Smooth muscle cell (in vitro differentiated cells): ENCODE results near the gene PRXL2A. TPM values are rescaled to one million over a fixed set of nuclear protein-coding genes. Genes with fewer than 3 reads are reported as not detected.

ENCODE experiments used
- DNase-seq: peaks from one replicate; lab custom pipeline; 2025; ENCODE audit not compliant: unreplicated experiment; lab: John Stamatoyannopoulos, UW
- H2AFZ ChIP-seq: fragments of 200-600 bp; sonication (generic); 2 replicates; pipeline ENCODE4 v1.6.0; 2016; ENCODE audit warnings: antibody characterized with exemption, low read depth, mild to moderate bottlenecking
- H3F3A ChIP-seq: fragments of 200-600 bp; sonication (generic); 2 replicates; pipeline ENCODE4 v1.6.0; 2017; ENCODE audit warnings: antibody characterized with exemption, low read depth
- H3K27ac ChIP-seq: fragments of 200-600 bp; sonication (generic); 2 replicates; pipeline ENCODE4 v1.5.1; 2016; ENCODE audit warnings: low read depth, mild to moderate bottlenecking
- H3K27me3 ChIP-seq: fragments of 200-600 bp; sonication (generic); 2 replicates; pipeline ENCODE4 v1.6.1; 2016; ENCODE audit warnings: low read depth, mild to moderate bottlenecking
- H3K36me3 ChIP-seq: fragments of 200-600 bp; sonication (generic); 2 replicates; pipeline ENCODE4 v1.5.1; 2016; ENCODE audit warnings: low read depth
- H3K4me1 ChIP-seq: fragments of 200-600 bp; sonication (generic); 2 replicates; pipeline ENCODE4 v1.5.1; 2016; ENCODE audit warnings: low read depth
- H3K4me2 ChIP-seq: fragments of 200-600 bp; sonication (generic); 2 replicates; pipeline ENCODE4 v1.6.0; 2016; ENCODE audit warnings: mild to moderate bottlenecking
- H3K4me3 ChIP-seq: fragments of 200-600 bp; sonication (generic); 2 replicates; pipeline ENCODE4 v1.5.1; 2016; ENCODE audit warnings: mild to moderate bottlenecking
- H3K79me2 ChIP-seq: fragments of 200-600 bp; sonication (generic); 2 replicates; pipeline ENCODE4 v1.6.0; 2016; ENCODE audit warnings: low read depth, mild to moderate bottlenecking
- H3K9ac ChIP-seq: fragments of 200-600 bp; sonication (generic); 2 replicates; pipeline ENCODE4 v1.6.0; 2016; ENCODE audit warnings: low read depth
- H3K9me3 ChIP-seq: fragments of 200-600 bp; sonication (generic); replicated peaks from 2 replicates; pipeline ENCODE4 v1.5.1; 2016; ENCODE audit warnings: low read depth
- H4K20me1 ChIP-seq: fragments of 200-600 bp; sonication (generic); 2 replicates; pipeline ENCODE4 v1.6.0; 2016; ENCODE audit warnings: low read depth
- CTCF ChIP-seq: fragments of 200-600 bp; sonication (generic); IDR thresholded peaks from 2 replicates; pipeline ENCODE4 v1.5.1; 2017; ENCODE audit warnings: borderline replicate concordance, mild to moderate bottlenecking, antibody characterized with exemption; ENCODE audit not compliant: insufficient read depth, poor library complexity, severe bottlenecking
- WGBS: methylation state at CpG from one replicate; pipeline ENCODE4 v1.1.7; 2016; ENCODE audit warnings: low lambda C conversion rate; 5-methylcytosine and 5-hydroxymethylcytosine counted together
- polyA plus RNA-seq: library from polyadenylated mRNA; unstranded; fragments of >200 nt; fragmentation: Nextera tagmentation; extraction: Ambion mirVana; gene quantifications from 2 replicates; pipeline ENCODE4 v1.2.1, GENCODE V29; 2016
- total RNA-seq: library from RNA; depleted of rRNA; stranded (reverse); fragments of >200 nt; gene quantifications from 2 replicates; pipeline ENCODE4 v1.2.3, GENCODE V29; 2014

The PRXL2A gene
- total and polyA plus RNA-seq, 2 experiments from 2014 or later: 28.8 to 80.0 TPM

GRCh38 chr10:80457554-80458262 lies 49.4 kb downstream of the PRXL2A start:
- Histone ChIP-seq H3K79me2 (peaks cover 77% of the 10 kb centered on the region), H3K4me3 (no peak overlapping the region), H3K27ac (no peak overlapping the region), H3K9me3 (no peaks in the 10 kb centered on the region), H3K27me3 (no peaks in the 10 kb centered on the region), H3F3A (peaks cover 21% of the 10 kb centered on the region), H3K4me2 (peak overlapping the region; percentile 9), H2AFZ (no peak overlapping the region), H3K4me1 (peaks cover 57% of the 10 kb centered on the region), H3K9ac (no peak overlapping the region), H4K20me1 (peaks cover 79% of the 10 kb centered on the region), H3K36me3 (no peaks in the 10 kb centered on the region)
- WGBS: 85% methylated on average over 8 of the region's 8 CpGs
- no peak for TF ChIP-seq CTCF
- DNase-seq: no peak

GRCh38 chr10:80458263-80458625 lies 49.9 kb downstream of the PRXL2A start:
- no peak for DNase-seq
- no peaks in the 10 kb centered on the region for H3K27me3 ChIP-seq
- peak overlapping the region; percentile 63 for H3K27ac ChIP-seq
- H2AFZ ChIP-seq: no peak overlapping the region
- H3K79me2 ChIP-seq: peaks cover 83% of the 10 kb centered on the region
- peak overlapping the region; percentile 58 for H3K4me2 ChIP-seq
- no peak for TF ChIP-seq CTCF
- H3K36me3 ChIP-seq: no peaks in the 10 kb centered on the region
- no peaks in the 10 kb centered on the region for H3K9me3 ChIP-seq
- H3K4me1 ChIP-seq: peaks cover 59% of the 10 kb centered on the region
- no peak overlapping the region for H3K4me3 ChIP-seq
- no peak overlapping the region for H3K9ac ChIP-seq
- 62% methylated on average over 4 of the region's 4 CpGs for WGBS
- peaks cover 85% of the 10 kb centered on the region for H4K20me1 ChIP-seq
- peaks cover 23% of the 10 kb centered on the region for H3F3A ChIP-seq

- Histone ChIP-seq H3K9ac (no peak overlapping the region), H3F3A (peaks cover 23% of the 10 kb centered on the region), H3K27me3 (no peaks in the 10 kb centered on the region), H3K79me2 (peaks cover 87% of the 10 kb centered on the region), H3K4me3 (no peak overlapping the region), H4K20me1 (peaks cover 89% of the 10 kb centered on the region), H3K4me1 (peaks cover 59% of the 10 kb centered on the region), H3K27ac (peak overlapping the region; percentile 63), H2AFZ (no peak overlapping the region), H3K36me3 (no peaks in the 10 kb centered on the region), H3K4me2 (peak overlapping the region; percentile 58), H3K9me3 (no peaks in the 10 kb centered on the region)
- WGBS: 84% methylated on average over 6 of the region's 6 CpGs
- DNase-seq: no peak
- TF ChIP-seq CTCF: no peak
These were observed 50.3 kb downstream of the PRXL2A start for GRCh38 chr10:80458638-80459037.
